OCI-LY1 (cell line): ENCODE results near the gene GGPS1.

Experiments used
- H2AFZ ChIP-seq: fragments of 200-600 bp; sonication (generic), shearing (Covaris generic); 2 replicates; pipeline ENCODE4 v1.6.0; 2014; ENCODE audit warnings: antibody characterized with exemption, mild to moderate bottlenecking, low read length
- H3F3A ChIP-seq: fragments of 200-600 bp; sonication (generic), shearing (Covaris generic); 2 replicates; pipeline ENCODE4 v1.6.0; 2014; ENCODE audit warnings: mild to moderate bottlenecking, antibody characterized with exemption, low read length, moderate library complexity; ENCODE audit not compliant: insufficient read depth
- H3K27ac ChIP-seq: fragments of 200-600 bp; sonication (generic); 2 replicates; pipeline ENCODE4 v1.5.1; 2014; ENCODE audit warnings: low read length, mixed run types, mild to moderate bottlenecking, low read depth; ENCODE audit not compliant: poor library complexity, severe bottlenecking
- H3K27me3 ChIP-seq: fragments of 200-600 bp; sonication (generic); 2 replicates; pipeline ENCODE4 v1.6.0; 2014; ENCODE audit warnings: antibody characterized with exemption, mild to moderate bottlenecking, low read length, moderate library complexity; ENCODE audit not compliant: insufficient read depth
- H3K36me3 ChIP-seq: fragments of 200-600 bp; sonication (generic); 2 replicates; pipeline ENCODE4 v1.6.1; 2014; ENCODE audit warnings: mild to moderate bottlenecking, antibody characterized with exemption, low read length, moderate library complexity, mixed read lengths; ENCODE audit not compliant: insufficient read depth
- H3K4me1 ChIP-seq: fragments of 200-600 bp; sonication (generic); 2 replicates; pipeline ENCODE4 v1.5.1; 2014; ENCODE audit warnings: mild to moderate bottlenecking, low read length, moderate library complexity; ENCODE audit not compliant: insufficient read depth, severe bottlenecking
- H3K4me2 ChIP-seq: fragments of 200-600 bp; sonication (generic), shearing (Covaris generic); 2 replicates; pipeline ENCODE4 v1.6.1; 2014; ENCODE audit warnings: low read length
- H3K4me3 ChIP-seq: fragments of 200-600 bp; sonication (generic); 2 replicates; pipeline ENCODE4 v1.5.1; 2014; ENCODE audit warnings: low read length, low read depth, mild to moderate bottlenecking, mixed read lengths; ENCODE audit not compliant: poor library complexity, severe bottlenecking
- H3K79me2 ChIP-seq: fragments of 200-600 bp; shearing (Covaris generic); 2 replicates; pipeline ENCODE4 v1.6.1; 2016; ENCODE audit warnings: mixed run types, low read length, mixed read lengths; ENCODE audit not compliant: insufficient read depth
- H3K9ac ChIP-seq: fragments of 200-600 bp; sonication (generic), shearing (Covaris generic); 2 replicates; pipeline ENCODE4 v1.6.1; 2014; ENCODE audit warnings: mild to moderate bottlenecking, low read length, mixed read lengths
- H3K9me2 ChIP-seq: fragments of 200-600 bp; sonication (generic), shearing (Covaris generic); 2 replicates; pipeline ENCODE4 v1.6.1; 2014; ENCODE audit warnings: low read depth, mild to moderate bottlenecking, low read length, mixed read lengths
- H3K9me3 ChIP-seq: fragments of 200-600 bp; shearing (Covaris generic); 2 replicates; pipeline ENCODE4 v1.6.1; 2014; ENCODE audit warnings: low read length, mixed read lengths
- H4K20me1 ChIP-seq: fragments of 200-600 bp; sonication (generic), shearing (Covaris generic); 2 replicates; pipeline ENCODE4 v1.6.0; 2016; ENCODE audit warnings: mild to moderate bottlenecking, low read length; ENCODE audit not compliant: insufficient read depth
- EZH2 ChIP-seq: fragments of 200-600 bp; sonication (generic), shearing (Covaris generic); IDR thresholded peaks from 2 replicates; pipeline ENCODE4 v1.8.0; 2017; ENCODE audit warnings: borderline replicate concordance, mixed run types, mild to moderate bottlenecking, antibody characterized with exemption, low read length, moderate library complexity, mixed read lengths
- TF ChIP-seq, protein P1 (sequence below): fragments of 200-600 bp; sonication (generic), shearing (Covaris generic); IDR thresholded peaks from 2 replicates; pipeline ENCODE4 v1.5.1; 2017; ENCODE audit warnings: mild to moderate bottlenecking, antibody characterized with exemption, low read length, moderate library complexity, mixed read lengths

The GGPS1 gene

GRCh38 chr1:235287208-235287882 lies 41.0 kb upstream of the GGPS1 start:
- Histone ChIP-seq H3K9ac (no peak overlapping the region), H4K20me1 (no peaks in the 10 kb centered on the region), H3K36me3 (no peaks in the 10 kb centered on the region; the same call in 1 of the 2 replicates), H3K4me1 (peaks cover 36% of the 10 kb centered on the region), H3K27me3 (no peaks in the 10 kb centered on the region), H3K79me2 (peaks cover 95% of the 10 kb centered on the region), H2AFZ (no peak overlapping the region), H3F3A (no peaks in the 10 kb centered on the region; the same call in 1 of the 2 replicates), H3K4me3 (no peak overlapping the region), H3K9me2 (no peaks in the 10 kb centered on the region), H3K4me2 (no peak overlapping the region), H3K27ac (no peak overlapping the region), H3K9me3 (no peaks in the 10 kb centered on the region)
- TF ChIP-seq EZH2: no peak
- TF ChIP-seq, protein P1, sequence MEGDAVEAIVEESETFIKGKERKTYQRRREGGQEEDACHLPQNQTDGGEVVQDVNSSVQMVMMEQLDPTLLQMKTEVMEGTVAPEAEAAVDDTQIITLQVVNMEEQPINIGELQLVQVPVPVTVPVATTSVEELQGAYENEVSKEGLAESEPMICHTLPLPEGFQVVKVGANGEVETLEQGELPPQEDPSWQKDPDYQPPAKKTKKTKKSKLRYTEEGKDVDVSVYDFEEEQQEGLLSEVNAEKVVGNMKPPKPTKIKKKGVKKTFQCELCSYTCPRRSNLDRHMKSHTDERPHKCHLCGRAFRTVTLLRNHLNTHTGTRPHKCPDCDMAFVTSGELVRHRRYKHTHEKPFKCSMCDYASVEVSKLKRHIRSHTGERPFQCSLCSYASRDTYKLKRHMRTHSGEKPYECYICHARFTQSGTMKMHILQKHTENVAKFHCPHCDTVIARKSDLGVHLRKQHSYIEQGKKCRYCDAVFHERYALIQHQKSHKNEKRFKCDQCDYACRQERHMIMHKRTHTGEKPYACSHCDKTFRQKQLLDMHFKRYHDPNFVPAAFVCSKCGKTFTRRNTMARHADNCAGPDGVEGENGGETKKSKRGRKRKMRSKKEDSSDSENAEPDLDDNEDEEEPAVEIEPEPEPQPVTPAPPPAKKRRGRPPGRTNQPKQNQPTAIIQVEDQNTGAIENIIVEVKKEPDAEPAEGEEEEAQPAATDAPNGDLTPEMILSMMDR: no peak

DNA sequence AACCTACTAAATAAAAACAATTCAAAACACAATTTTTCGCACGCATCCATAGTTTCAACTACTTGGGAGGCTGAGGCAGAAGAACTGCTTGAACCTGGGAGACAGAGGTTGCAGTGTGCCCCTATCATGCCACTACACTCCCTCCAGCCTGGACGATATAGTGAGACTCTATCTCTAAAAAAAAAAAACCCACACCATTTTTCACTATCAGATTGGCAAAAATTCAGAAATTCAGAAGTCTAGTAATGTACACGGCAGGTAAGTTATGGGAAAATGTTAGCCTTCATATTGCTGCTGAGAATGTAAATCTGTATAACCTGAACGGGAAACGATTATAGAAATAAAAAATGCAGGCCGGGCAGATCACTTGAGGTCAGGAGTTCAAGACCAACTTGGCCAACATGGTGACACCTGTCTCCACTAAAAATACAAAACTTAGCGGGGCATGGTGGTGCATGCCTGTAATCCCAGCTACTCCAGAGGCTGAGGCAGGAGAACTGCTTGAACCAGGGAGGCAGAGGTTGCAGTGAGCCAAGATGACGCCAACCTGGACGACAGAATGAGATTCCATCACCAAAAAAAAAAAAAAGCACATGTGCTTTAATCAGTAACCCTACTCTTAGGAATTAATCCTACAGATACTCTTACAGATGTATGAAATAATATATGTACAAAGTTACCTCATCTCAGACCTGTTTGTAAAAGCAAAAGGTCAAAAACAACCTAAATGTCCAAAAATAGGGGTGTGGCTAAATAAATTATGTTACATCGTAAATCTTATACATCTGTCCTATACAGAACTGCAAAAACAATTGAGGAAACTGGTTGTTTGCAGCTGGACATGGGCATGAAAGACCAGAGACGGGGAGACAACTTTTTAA lies 38.3 kb upstream of the GGPS1 start:
- Histone ChIP-seq H3K27me3 (no peaks in the 10 kb centered on the region), H3K9me3 (no peaks in the 10 kb centered on the region), H3K79me2 (peaks cover 95% of the 10 kb centered on the region), H2AFZ (no peak overlapping the region), H4K20me1 (no peaks in the 10 kb centered on the region), H3K9me2 (no peaks in the 10 kb centered on the region), H3F3A (no peaks in the 10 kb centered on the region), H3K36me3 (no peaks in the 10 kb centered on the region; the same call in 1 of the 2 replicates), H3K4me3 (no peak overlapping the region), H3K4me1 (peaks cover 54% of the 10 kb centered on the region), H3K9ac (no peak overlapping the region), H3K27ac (no peak overlapping the region), H3K4me2 (no peak overlapping the region)
- TF ChIP-seq, protein P1: no peak
- TF ChIP-seq EZH2: no peak

GRCh38 chr1:235290740-235291502 lies 37.4 kb upstream of the GGPS1 start:
- H3K9me2 ChIP-seq: no peaks in the 10 kb centered on the region
- no peaks in the 10 kb centered on the region for H4K20me1 ChIP-seq
- H3K9ac ChIP-seq: no peak overlapping the region
- no peaks in the 10 kb centered on the region; the same call in 1 of the 2 replicates for H3K36me3 ChIP-seq
- H3K27ac ChIP-seq: no peak overlapping the region
- H3K4me2 ChIP-seq: no peak overlapping the region
- peaks cover 54% of the 10 kb centered on the region for H3K4me1 ChIP-seq
- H3K4me3 ChIP-seq: no peak overlapping the region
- peaks cover 95% of the 10 kb centered on the region for H3K79me2 ChIP-seq
- no peak overlapping the region for H2AFZ ChIP-seq
- no peaks in the 10 kb centered on the region for H3F3A ChIP-seq
- H3K9me3 ChIP-seq: no peaks in the 10 kb centered on the region
- TF ChIP-seq EZH2: no peak
- TF ChIP-seq, protein P1: no peak
- H3K27me3 ChIP-seq: no peaks in the 10 kb centered on the region
